A549 (cell line): Measurements from ENCODE around the gene UBAC2.

Experiments used
- CHD2 ChIP-seq: fragments of 150-350 bp; IDR thresholded peaks from 2 replicates; pipeline ENCODE4 v1.6.1; 2014; ENCODE audit warnings: low read length; ENCODE audit not compliant: partially characterized antibody
- ELK1 ChIP-seq: fragments of 150-350 bp; IDR thresholded peaks from 2 replicates; pipeline ENCODE4 v1.6.1; 2014; ENCODE audit warnings: low read depth, mild to moderate bottlenecking, low read length
- ESRRA ChIP-seq: fragments of 150-350 bp; IDR thresholded peaks from 2 replicates; pipeline ENCODE4 v1.6.1; 2014; ENCODE audit warnings: mild to moderate bottlenecking, low read length, borderline replicate concordance
- KDM1A ChIP-seq: fragments of 200-600 bp; sonication (generic); IDR thresholded peaks from 2 replicates; pipeline ENCODE4 v1.6.1; 2016; ENCODE audit warnings: low read depth, mild to moderate bottlenecking
- POLR2A ChIP-seq: IDR thresholded peaks from 2 replicates; pipeline ENCODE4 v1.6.1; 2012; ENCODE audit warnings: mild to moderate bottlenecking, low read length
- RAD21 ChIP-seq, 2 experiments: fragments of >200 bp in 1 of 2; sonication (Bioruptor Twin) in 1 of 2; formaldehyde crosslinking in 1 of 2; IDR thresholded peaks in 1 of 2; conservative IDR thresholded peaks in 1 of 2; 2 replicates in 1 of 2; 3 replicates in 1 of 2; pipeline ENCODE4 v1.6.1; 2012 to 2018; ENCODE audit warnings: inconsistent platforms in 1 of 2
- REST ChIP-seq: fragments of 200-600 bp; sonication (generic); IDR thresholded peaks from 2 replicates; pipeline ENCODE4 v1.6.1; 2016; ENCODE audit warnings: antibody characterized with exemption, mild to moderate bottlenecking, moderate library complexity
- SREBF2 ChIP-seq: fragments of 450-650 bp; IDR thresholded peaks from 2 replicates; pipeline ENCODE4 v1.6.1; 2014; ENCODE audit warnings: mild to moderate bottlenecking, moderate library complexity
- TF ChIP-seq, protein P1 (sequence below): fragments of >200 bp; sonication (Bioruptor Twin); formaldehyde crosslinking; IDR thresholded peaks from 3 replicates; pipeline ENCODE4 v1.5.1; 2016

DNA sequence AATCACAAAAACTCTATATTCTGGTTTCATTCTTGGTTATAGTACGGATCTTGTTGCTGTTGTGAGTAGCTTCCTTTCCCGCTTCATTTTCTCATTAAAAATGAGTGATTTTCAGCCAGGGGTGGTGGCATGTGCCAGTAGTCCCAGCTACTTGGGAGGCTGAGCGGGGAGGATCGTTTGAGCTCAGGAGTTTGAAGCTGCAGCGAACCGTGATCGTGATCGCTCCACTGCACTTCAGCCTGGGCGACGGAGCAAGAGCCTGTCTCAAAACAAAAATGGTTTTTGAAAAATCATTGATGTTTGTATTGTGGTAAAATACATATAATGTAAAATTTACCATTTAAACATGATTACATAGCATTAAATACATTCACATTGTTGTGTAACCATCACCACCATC is 229.0 kb downstream of the UBAC2 start:
- no peak for TF ChIP-seq POLR2A
- no peak for TF ChIP-seq CHD2
- no peak for TF ChIP-seq RAD21 (conservative IDR thresholded peaks at IDR 0.05 in 1 of 2, IDR thresholded peaks at IDR 0.05 in 1 of 2)
- TF ChIP-seq ESRRA: no peak
- TF ChIP-seq REST: no peak
- no peak for TF ChIP-seq KDM1A
- TF ChIP-seq, protein P1, sequence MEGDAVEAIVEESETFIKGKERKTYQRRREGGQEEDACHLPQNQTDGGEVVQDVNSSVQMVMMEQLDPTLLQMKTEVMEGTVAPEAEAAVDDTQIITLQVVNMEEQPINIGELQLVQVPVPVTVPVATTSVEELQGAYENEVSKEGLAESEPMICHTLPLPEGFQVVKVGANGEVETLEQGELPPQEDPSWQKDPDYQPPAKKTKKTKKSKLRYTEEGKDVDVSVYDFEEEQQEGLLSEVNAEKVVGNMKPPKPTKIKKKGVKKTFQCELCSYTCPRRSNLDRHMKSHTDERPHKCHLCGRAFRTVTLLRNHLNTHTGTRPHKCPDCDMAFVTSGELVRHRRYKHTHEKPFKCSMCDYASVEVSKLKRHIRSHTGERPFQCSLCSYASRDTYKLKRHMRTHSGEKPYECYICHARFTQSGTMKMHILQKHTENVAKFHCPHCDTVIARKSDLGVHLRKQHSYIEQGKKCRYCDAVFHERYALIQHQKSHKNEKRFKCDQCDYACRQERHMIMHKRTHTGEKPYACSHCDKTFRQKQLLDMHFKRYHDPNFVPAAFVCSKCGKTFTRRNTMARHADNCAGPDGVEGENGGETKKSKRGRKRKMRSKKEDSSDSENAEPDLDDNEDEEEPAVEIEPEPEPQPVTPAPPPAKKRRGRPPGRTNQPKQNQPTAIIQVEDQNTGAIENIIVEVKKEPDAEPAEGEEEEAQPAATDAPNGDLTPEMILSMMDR: no peak
- no peak for TF ChIP-seq SREBF2
- no peak for TF ChIP-seq ELK1
